Smooth muscle cell (in vitro differentiated cells): ENCODE data around the gene SLC23A1. TPM values are rescaled to one million over a fixed set of nuclear protein-coding genes. Genes with fewer than 3 reads are reported as not detected.

Source experiments
- DNase-seq: peaks from one replicate; lab custom pipeline; 2025; ENCODE audit not compliant: unreplicated experiment; lab: John Stamatoyannopoulos, UW
- H2AFZ ChIP-seq: fragments of 200-600 bp; sonication (generic); 2 replicates; pipeline ENCODE4 v1.6.0; 2016; ENCODE audit warnings: antibody characterized with exemption, low read depth, mild to moderate bottlenecking
- H3F3A ChIP-seq: fragments of 200-600 bp; sonication (generic); 2 replicates; pipeline ENCODE4 v1.6.0; 2017; ENCODE audit warnings: antibody characterized with exemption, low read depth
- H3K27ac ChIP-seq: fragments of 200-600 bp; sonication (generic); 2 replicates; pipeline ENCODE4 v1.5.1; 2016; ENCODE audit warnings: low read depth, mild to moderate bottlenecking
- H3K27me3 ChIP-seq: fragments of 200-600 bp; sonication (generic); 2 replicates; pipeline ENCODE4 v1.6.1; 2016; ENCODE audit warnings: low read depth, mild to moderate bottlenecking
- H3K36me3 ChIP-seq: fragments of 200-600 bp; sonication (generic); 2 replicates; pipeline ENCODE4 v1.5.1; 2016; ENCODE audit warnings: low read depth
- H3K4me1 ChIP-seq: fragments of 200-600 bp; sonication (generic); 2 replicates; pipeline ENCODE4 v1.5.1; 2016; ENCODE audit warnings: low read depth
- H3K4me2 ChIP-seq: fragments of 200-600 bp; sonication (generic); 2 replicates; pipeline ENCODE4 v1.6.0; 2016; ENCODE audit warnings: mild to moderate bottlenecking
- H3K4me3 ChIP-seq: fragments of 200-600 bp; sonication (generic); 2 replicates; pipeline ENCODE4 v1.5.1; 2016; ENCODE audit warnings: mild to moderate bottlenecking
- H3K79me2 ChIP-seq: fragments of 200-600 bp; sonication (generic); 2 replicates; pipeline ENCODE4 v1.6.0; 2016; ENCODE audit warnings: low read depth, mild to moderate bottlenecking
- H3K9ac ChIP-seq: fragments of 200-600 bp; sonication (generic); 2 replicates; pipeline ENCODE4 v1.6.0; 2016; ENCODE audit warnings: low read depth
- H3K9me3 ChIP-seq: fragments of 200-600 bp; sonication (generic); replicated peaks from 2 replicates; pipeline ENCODE4 v1.5.1; 2016; ENCODE audit warnings: low read depth
- H4K20me1 ChIP-seq: fragments of 200-600 bp; sonication (generic); 2 replicates; pipeline ENCODE4 v1.6.0; 2016; ENCODE audit warnings: low read depth
- CTCF ChIP-seq: fragments of 200-600 bp; sonication (generic); IDR thresholded peaks from 2 replicates; pipeline ENCODE4 v1.5.1; 2017; ENCODE audit warnings: borderline replicate concordance, mild to moderate bottlenecking, antibody characterized with exemption; ENCODE audit not compliant: insufficient read depth, poor library complexity, severe bottlenecking
- WGBS: methylation state at CpG from one replicate; pipeline ENCODE4 v1.1.7; 2016; ENCODE audit warnings: low lambda C conversion rate; 5-methylcytosine and 5-hydroxymethylcytosine counted together
- polyA plus RNA-seq: library from polyadenylated mRNA; unstranded; fragments of >200 nt; fragmentation: Nextera tagmentation; extraction: Ambion mirVana; gene quantifications from 2 replicates; pipeline ENCODE4 v1.2.1, GENCODE V29; 2016
- total RNA-seq: library from RNA; depleted of rRNA; stranded (reverse); fragments of >200 nt; gene quantifications from 2 replicates; pipeline ENCODE4 v1.2.3, GENCODE V29; 2014

Gene SLC23A1
- total and polyA plus RNA-seq, 2 experiments from 2014 or later: 0.22 TPM; not detected in 1

- no peak for TF ChIP-seq CTCF
- no peak for DNase-seq
- H3K9ac ChIP-seq: no peak overlapping the region
- peak overlapping the region; percentile 55 for H3K4me3 ChIP-seq
- H3F3A ChIP-seq: no peaks in the 10 kb centered on the region
- no peaks in the 10 kb centered on the region for H3K9me3 ChIP-seq
- no peaks in the 10 kb centered on the region for H3K27me3 ChIP-seq
- no peak overlapping the region for H3K27ac ChIP-seq
- WGBS: 17% methylated on average over 14 of the region's 36 CpGs
- peak overlapping the region; percentile 85 for H3K4me2 ChIP-seq
- no peaks in the 10 kb centered on the region for H3K36me3 ChIP-seq
- peaks cover 6% of the 10 kb centered on the region for H3K4me1 ChIP-seq
- H4K20me1 ChIP-seq: peaks cover 22% of the 10 kb centered on the region
- H3K79me2 ChIP-seq: no peaks in the 10 kb centered on the region
- H2AFZ ChIP-seq: peak overlapping the region; percentile 59
Observed at GRCh38 chr5:139392324-139392677, 9.2 kb upstream of the SLC23A1 start.

- DNase-seq: no peak
- Histone ChIP-seq H3K9ac (no peak overlapping the region), H3K27me3 (no peaks in the 10 kb centered on the region), H4K20me1 (peaks cover 22% of the 10 kb centered on the region), H3K79me2 (no peaks in the 10 kb centered on the region), H3K4me1 (peaks cover 6% of the 10 kb centered on the region), H3K9me3 (no peaks in the 10 kb centered on the region), H3K4me2 (peak overlapping the region; percentile 85), H3K36me3 (no peaks in the 10 kb centered on the region), H3K27ac (no peak overlapping the region), H3K4me3 (peak overlapping the region; percentile 55), H2AFZ (no peak overlapping the region), H3F3A (no peaks in the 10 kb centered on the region)
- no peak for TF ChIP-seq CTCF
- 72% methylated on average over 30 of the region's 33 CpGs for WGBS
Observed at GRCh38 chr5:139391570-139392323, 8.7 kb upstream of the SLC23A1 start.

DNA sequence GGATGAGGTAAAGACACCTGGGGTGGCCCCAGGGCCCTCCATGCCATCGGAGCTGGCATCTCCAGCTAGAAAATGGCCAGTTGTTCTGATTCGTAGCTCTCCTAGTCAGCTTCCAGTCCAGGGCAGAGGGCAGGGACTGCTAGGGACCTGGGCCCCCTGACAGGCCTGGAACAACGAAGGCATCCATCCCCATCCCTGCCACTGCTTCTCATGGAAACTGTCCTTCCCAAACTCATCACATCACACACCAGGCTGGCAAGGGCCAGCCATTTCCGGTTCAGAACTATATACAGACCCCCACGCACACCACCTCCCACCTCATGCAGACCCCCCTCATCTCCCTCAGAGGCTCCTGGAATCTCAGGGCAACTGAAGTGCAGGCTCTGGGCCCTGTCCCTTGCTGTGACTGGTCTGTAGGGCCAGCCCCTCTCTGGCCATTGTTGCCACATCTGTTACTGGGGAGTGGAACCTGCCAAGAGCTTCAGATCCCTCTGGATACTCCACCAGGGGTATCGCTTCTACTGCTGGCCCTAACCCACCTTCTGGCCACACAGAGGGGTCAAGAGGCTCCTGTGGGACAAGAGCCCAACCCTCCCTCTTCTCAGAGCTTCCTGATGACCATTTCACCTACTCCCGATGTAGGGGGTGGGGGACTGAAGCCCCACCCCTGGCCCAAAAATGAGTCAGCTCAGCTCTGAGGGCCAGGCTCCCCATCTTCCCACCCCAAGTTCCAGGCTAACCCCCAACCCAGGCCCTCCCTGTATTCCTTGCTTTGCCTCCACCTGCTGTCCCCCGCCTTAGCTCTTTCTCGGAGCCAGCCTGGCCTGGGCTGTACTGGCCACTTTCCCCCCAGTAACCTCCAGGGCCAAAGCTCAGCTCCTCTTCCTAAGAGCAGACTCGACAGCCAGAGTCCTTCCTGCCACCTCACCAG lies 7.8 kb upstream of the SLC23A1 start:
- Histone ChIP-seq H3K27ac (no peak overlapping the region), H3K9me3 (no peaks in the 10 kb centered on the region), H3K27me3 (no peaks in the 10 kb centered on the region), H3K36me3 (no peaks in the 10 kb centered on the region), H4K20me1 (peaks cover 22% of the 10 kb centered on the region), H3K4me3 (no peak overlapping the region), H3K4me2 (no peak overlapping the region), H3F3A (no peaks in the 10 kb centered on the region), H3K79me2 (no peaks in the 10 kb centered on the region), H3K4me1 (peaks cover 6% of the 10 kb centered on the region), H2AFZ (no peak overlapping the region), H3K9ac (no peak overlapping the region)
- DNase-seq: no peak
- no peak for TF ChIP-seq CTCF
- 95% methylated on average over 10 of the region's 10 CpGs for WGBS
